Right lobe of liver (tissue), 4 donors: ENCODE results near the gene HOTAIR.

Source experiments
- POLR2A ChIP-seq: fragments of 450-650 bp; IDR thresholded peaks from one replicate; pipeline ENCODE4 v1.6.1; 2017; ENCODE audit warnings: antibody characterized with exemption, mild to moderate bottlenecking
- TF ChIP-seq, protein P1 (sequence below), 4 donors: fragments of 200-600 bp in 3 of 4; fragments of 450-650 bp in 1 of 4; IDR thresholded peaks; one replicate each; pipeline versions ENCODE4 v1.5.1 to v1.8.0; 2016 to 2022; ENCODE audit warnings: antibody characterized with exemption in 4 of 4, mild to moderate bottlenecking in 2 of 4
- donor health status: DM: no; HTN: no; CAD: no.
- donor health status: DM: no; HTN: no; CAD: no.
- donor health status: DM: no; HTN: yes; CAD: no.

GRCh38 chr12:53950437-53950773 is 24.3 kb downstream of the HOTAIR start:
- TF ChIP-seq POLR2A: no peak
- TF ChIP-seq, protein P1, sequence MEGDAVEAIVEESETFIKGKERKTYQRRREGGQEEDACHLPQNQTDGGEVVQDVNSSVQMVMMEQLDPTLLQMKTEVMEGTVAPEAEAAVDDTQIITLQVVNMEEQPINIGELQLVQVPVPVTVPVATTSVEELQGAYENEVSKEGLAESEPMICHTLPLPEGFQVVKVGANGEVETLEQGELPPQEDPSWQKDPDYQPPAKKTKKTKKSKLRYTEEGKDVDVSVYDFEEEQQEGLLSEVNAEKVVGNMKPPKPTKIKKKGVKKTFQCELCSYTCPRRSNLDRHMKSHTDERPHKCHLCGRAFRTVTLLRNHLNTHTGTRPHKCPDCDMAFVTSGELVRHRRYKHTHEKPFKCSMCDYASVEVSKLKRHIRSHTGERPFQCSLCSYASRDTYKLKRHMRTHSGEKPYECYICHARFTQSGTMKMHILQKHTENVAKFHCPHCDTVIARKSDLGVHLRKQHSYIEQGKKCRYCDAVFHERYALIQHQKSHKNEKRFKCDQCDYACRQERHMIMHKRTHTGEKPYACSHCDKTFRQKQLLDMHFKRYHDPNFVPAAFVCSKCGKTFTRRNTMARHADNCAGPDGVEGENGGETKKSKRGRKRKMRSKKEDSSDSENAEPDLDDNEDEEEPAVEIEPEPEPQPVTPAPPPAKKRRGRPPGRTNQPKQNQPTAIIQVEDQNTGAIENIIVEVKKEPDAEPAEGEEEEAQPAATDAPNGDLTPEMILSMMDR (IDR thresholded peaks at IDR 0.05): no peak
